Measurements from ENCODE around the gene SEMG1. TPM values are rescaled to one million over a fixed set of nuclear protein-coding genes. Genes with fewer than 3 reads are reported as not detected.

SEMG1 gene
- not detected for total RNA-seq

- DNase-seq = no peak
These were observed at the start of gene SEMG1 for GRCh38 chr20:45206725-45207124. SEMG1 (plus strand) TSS chr20:45207033; CDS start chr20:45207054, 21 bp downstream.

GRCh38 chr20:45157962-45158361 is 48.9 kb upstream of the SEMG1 start:
- no peak for DNase-seq

GRCh38 chr20:45163083-45163803 is 43.6 kb upstream of the SEMG1 start:
- DNase-seq = no peak

- no peak for DNase-seq
These were observed 41.9 kb upstream of the SEMG1 start for GRCh38 chr20:45164906-45165305.

GRCh38 chr20:45173522-45173921 is 33.3 kb upstream of the SEMG1 start:
- DNase-seq = no peak

GRCh38 chr20:45174434-45175364 is 32.1 kb upstream of the SEMG1 start, which contains the start of gene PI3:
PI3 (plus strand) TSS chr20:45174902; CDS start chr20:45174923, 21 bp downstream.
- no peak for DNase-seq

- no peak for DNase-seq
These were observed 30.1 kb upstream of the SEMG1 start for GRCh38 chr20:45176526-45177267.

- DNase-seq = no peak
These were observed 27.7 kb upstream of the SEMG1 start for GRCh38 chr20:45179166-45179565.

- no peak for DNase-seq
These were observed 25.2 kb upstream of the SEMG1 start for GRCh38 chr20:45181639-45182038.

GRCh38 chr20:45183084-45183483 is 23.7 kb upstream of the SEMG1 start:
- no peak for DNase-seq

GRCh38 chr20:45187693-45188092 is 19.1 kb upstream of the SEMG1 start:
- no peak for DNase-seq

- DNase-seq = no peak
These were observed 17.7 kb upstream of the SEMG1 start for GRCh38 chr20:45189067-45189609.

GRCh38 chr20:45189861-45190260 is 17.0 kb upstream of the SEMG1 start:
- DNase-seq = no peak

GRCh38 chr20:45191926-45192325 is 14.9 kb upstream of the SEMG1 start:
- DNase-seq = peak; percentile 9

GRCh38 chr20:45193331-45193730 is 13.5 kb upstream of the SEMG1 start:
- DNase-seq = peak; percentile 19

- no peak for DNase-seq
These were observed 3.1 kb downstream of the SEMG1 start for GRCh38 chr20:45209924-45210323.

GRCh38 chr20:45211569-45212474 is 5.0 kb downstream of the SEMG1 start:
- no peak for DNase-seq

GRCh38 chr20:45212836-45213235 is 6.0 kb downstream of the SEMG1 start:
- DNase-seq = no peak

GRCh38 chr20:45218124-45218523 is 11.3 kb downstream of the SEMG1 start:
- no peak for DNase-seq

GRCh38 chr20:45218636-45219035 is 11.8 kb downstream of the SEMG1 start:
- no peak for DNase-seq

- no peak for DNase-seq
These were observed 14.2 kb downstream of the SEMG1 start, which contains the start of gene SEMG2 for GRCh38 chr20:45221076-45221475. SEMG2 (plus strand) TSS chr20:45221373; CDS start chr20:45221390, 17 bp downstream.

Data from occipital lobe (tissue), 2 donors.